Stimulated activated effector memory CD8-positive, alpha-beta T cell treated with anti-CD3 and anti-CD28 coated beads, Interleukin-12 subunit alpha, Interleukin-12 subunit beta, amount 100 ng/mL, for 72 hours (primary cell): Measurements from ENCODE around the gene CNPY2.

Source experiments
- ATAC-seq: fragments of 150-1000 bp; cut with Tn5 transposase; 2 replicates; pipeline ENCODE4 v1.10.0; 2021
- DNase-seq, 2 donors: peaks; one replicate each; pipeline ENCODE4 v3.0.0; 2021 to 2022; ENCODE audit warnings: low spot score in 2 of 2
- H3K27ac Mint-ChIP-seq: one replicate; pipeline ENCODE4 v1.8.0; 2022; ENCODE audit warnings: mild to moderate bottlenecking, mixed read lengths
- H3K36me3 Mint-ChIP-seq: one replicate; pipeline ENCODE4 v1.8.0; 2022; ENCODE audit warnings: mild to moderate bottlenecking, mixed read lengths
- H3K4me1 Mint-ChIP-seq: one replicate; pipeline ENCODE4 v1.8.0; 2022; ENCODE audit warnings: mixed read lengths
- H3K4me3 Mint-ChIP-seq: one replicate; pipeline ENCODE4 v1.8.0; 2022; ENCODE audit warnings: mild to moderate bottlenecking, mixed read lengths
- H3K9me3 Mint-ChIP-seq: one replicate; pipeline ENCODE4 v1.8.0; 2022; ENCODE audit warnings: mixed read lengths

The CNPY2 gene

GRCh38 chr12:56317675-56318074 is 1.9 kb upstream of the CNPY2 start:
- Mint-ChIP-seq H3K4me1 (peaks cover 17% of the 10 kb centered on the region), H3K9me3 (no peaks in the 10 kb centered on the region), H3K36me3 (peaks cover 59% of the 10 kb centered on the region), H3K27ac (no peak overlapping the region), H3K4me3 (no peak overlapping the region)
- ATAC-seq = no peak
- no peak for DNase-seq

DNA sequence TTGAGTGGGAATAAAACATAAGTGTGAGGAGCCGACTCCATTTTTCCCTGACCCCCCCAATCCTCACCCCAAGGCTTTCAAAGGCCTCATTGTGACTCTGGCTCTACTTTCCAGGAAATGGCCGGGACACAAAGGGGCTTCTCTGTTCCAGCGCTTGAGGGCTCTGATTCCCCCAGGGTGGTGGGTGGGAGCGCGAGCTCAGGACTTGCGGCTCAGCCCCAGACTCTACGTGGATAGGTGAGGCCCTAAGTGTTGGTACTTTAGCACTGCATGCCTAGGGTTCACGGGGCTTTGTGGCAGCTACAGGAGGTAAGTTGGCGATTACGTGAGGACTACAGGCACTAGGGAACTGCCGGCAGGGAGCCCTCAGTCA is 553 bp downstream of the CNPY2 start:
- H3K36me3 Mint-ChIP-seq = peaks cover 58% of the 10 kb centered on the region
- ATAC-seq = peak; percentile 0

GRCh38 chr12:56311003-56311402 is 4.8 kb downstream of the CNPY2 start:
- ATAC-seq = no peak
- no peaks in the 10 kb centered on the region for H3K9me3 Mint-ChIP-seq
- DNase-seq = no peak
- H3K4me1 Mint-ChIP-seq = peaks cover 16% of the 10 kb centered on the region
- peaks cover 98% of the 10 kb centered on the region for H3K36me3 Mint-ChIP-seq
- H3K27ac Mint-ChIP-seq = peak overlapping the region; percentile 80
- no peak overlapping the region for H3K4me3 Mint-ChIP-seq

More for the DNA sequence above, 553 bp downstream of the CNPY2 start:
- Mint-ChIP-seq H3K27ac (peak overlapping the region; percentile 99), H3K9me3 (no peaks in the 10 kb centered on the region), H3K4me1 (peaks cover 17% of the 10 kb centered on the region), H3K4me3 (peak overlapping the region; percentile 98)
- DNase-seq = no peak

DNA sequence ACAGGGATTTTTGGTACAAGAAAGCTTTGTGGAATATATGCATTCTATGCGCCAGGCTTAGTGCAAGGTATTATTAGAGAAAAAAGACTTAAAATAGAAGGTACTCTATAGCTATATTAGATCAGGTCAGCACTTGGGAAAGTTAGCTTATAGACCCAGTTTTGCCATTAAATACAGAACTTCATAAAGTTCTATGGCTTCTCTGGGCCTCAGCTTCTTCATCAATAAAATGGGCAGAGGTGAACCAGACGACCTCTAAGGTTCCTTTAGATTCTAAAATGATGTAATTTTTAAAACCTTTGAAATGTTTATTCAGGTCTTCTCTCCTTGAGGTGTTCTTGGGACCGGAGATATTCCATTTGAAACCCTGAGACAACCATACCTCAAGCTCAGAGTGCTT is 7.1 kb downstream of the CNPY2 start:
- no peaks in the 10 kb centered on the region for H3K9me3 Mint-ChIP-seq
- ATAC-seq (no peak), DNase-seq (no peak)
- H3K36me3 Mint-ChIP-seq = peaks cover 97% of the 10 kb centered on the region
- no peak overlapping the region for H3K27ac Mint-ChIP-seq
- no peak overlapping the region for H3K4me3 Mint-ChIP-seq
- no peaks in the 10 kb centered on the region for H3K4me1 Mint-ChIP-seq

DNA sequence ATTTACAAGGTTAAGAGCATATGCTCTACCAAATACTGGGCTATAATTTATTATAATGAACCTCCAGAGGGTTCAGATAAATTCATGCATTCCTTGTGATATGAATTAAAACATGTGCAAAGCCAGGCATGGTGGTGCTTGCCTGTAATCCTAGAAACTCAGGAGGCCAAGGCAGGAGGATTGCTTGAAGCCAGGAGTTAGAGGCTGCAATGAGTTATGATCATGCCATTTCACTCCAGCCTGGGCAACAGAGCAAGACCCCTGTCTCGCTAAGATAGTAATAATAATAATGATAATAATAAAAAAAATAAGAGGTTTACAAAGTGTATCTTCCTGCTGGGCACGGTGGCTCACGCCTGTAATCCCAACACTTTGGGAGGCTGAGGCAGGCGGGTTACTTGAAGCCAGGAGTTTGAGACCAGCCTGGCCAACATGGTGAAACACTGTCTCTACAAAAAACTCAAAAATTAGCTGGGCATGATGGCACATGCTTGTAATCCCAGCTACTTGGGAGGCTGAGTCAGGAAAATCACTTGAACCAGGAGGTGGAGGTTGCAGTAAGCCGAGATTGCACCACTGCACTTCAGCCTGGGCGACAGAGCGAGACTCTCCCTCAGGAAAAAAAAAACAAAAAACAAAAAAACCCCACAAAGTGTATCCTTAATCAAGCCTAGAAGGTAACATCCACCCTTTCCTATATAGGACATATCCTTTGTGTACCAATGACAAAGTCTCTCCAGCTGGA is 8.4 kb downstream of the CNPY2 start:
- ATAC-seq (no peak), DNase-seq (no peak)
- H3K4me1 Mint-ChIP-seq = peaks cover under 1% of the 10 kb centered on the region
- H3K27ac Mint-ChIP-seq = no peak overlapping the region
- no peak overlapping the region for H3K4me3 Mint-ChIP-seq
- H3K36me3 Mint-ChIP-seq = peaks cover 95% of the 10 kb centered on the region
- no peaks in the 10 kb centered on the region for H3K9me3 Mint-ChIP-seq

- DNase-seq = no peak
- Mint-ChIP-seq H3K4me1 (peaks cover 20% of the 10 kb centered on the region), H3K36me3 (peaks cover 79% of the 10 kb centered on the region), H3K27ac (peak overlapping the region; percentile 16), H3K4me3 (no peak overlapping the region), H3K9me3 (no peaks in the 10 kb centered on the region)
- ATAC-seq = no peak
Observed at GRCh38 chr12:56304872-56305590, 10.8 kb downstream of the CNPY2 start.

- no peaks in the 10 kb centered on the region for H3K9me3 Mint-ChIP-seq
- no peak overlapping the region for H3K27ac Mint-ChIP-seq
- DNase-seq (no peak), ATAC-seq (no peak)
- peaks cover 77% of the 10 kb centered on the region for H3K36me3 Mint-ChIP-seq
- H3K4me3 Mint-ChIP-seq = no peak overlapping the region
- H3K4me1 Mint-ChIP-seq = peaks cover 25% of the 10 kb centered on the region
Observed at GRCh38 chr12:56304276-56304675, 11.5 kb downstream of the CNPY2 start.

- peak overlapping the region; percentile 95 for H3K4me3 Mint-ChIP-seq
- DNase-seq (no peak), ATAC-seq (no peak)
- H3K36me3 Mint-ChIP-seq = peaks cover 77% of the 10 kb centered on the region
- peak overlapping the region; percentile 93 for H3K27ac Mint-ChIP-seq
- H3K4me1 Mint-ChIP-seq = peaks cover 55% of the 10 kb centered on the region
- H3K9me3 Mint-ChIP-seq = no peaks in the 10 kb centered on the region
Observed at GRCh38 chr12:56300644-56301464, 14.9 kb downstream of the CNPY2 start.

DNA sequence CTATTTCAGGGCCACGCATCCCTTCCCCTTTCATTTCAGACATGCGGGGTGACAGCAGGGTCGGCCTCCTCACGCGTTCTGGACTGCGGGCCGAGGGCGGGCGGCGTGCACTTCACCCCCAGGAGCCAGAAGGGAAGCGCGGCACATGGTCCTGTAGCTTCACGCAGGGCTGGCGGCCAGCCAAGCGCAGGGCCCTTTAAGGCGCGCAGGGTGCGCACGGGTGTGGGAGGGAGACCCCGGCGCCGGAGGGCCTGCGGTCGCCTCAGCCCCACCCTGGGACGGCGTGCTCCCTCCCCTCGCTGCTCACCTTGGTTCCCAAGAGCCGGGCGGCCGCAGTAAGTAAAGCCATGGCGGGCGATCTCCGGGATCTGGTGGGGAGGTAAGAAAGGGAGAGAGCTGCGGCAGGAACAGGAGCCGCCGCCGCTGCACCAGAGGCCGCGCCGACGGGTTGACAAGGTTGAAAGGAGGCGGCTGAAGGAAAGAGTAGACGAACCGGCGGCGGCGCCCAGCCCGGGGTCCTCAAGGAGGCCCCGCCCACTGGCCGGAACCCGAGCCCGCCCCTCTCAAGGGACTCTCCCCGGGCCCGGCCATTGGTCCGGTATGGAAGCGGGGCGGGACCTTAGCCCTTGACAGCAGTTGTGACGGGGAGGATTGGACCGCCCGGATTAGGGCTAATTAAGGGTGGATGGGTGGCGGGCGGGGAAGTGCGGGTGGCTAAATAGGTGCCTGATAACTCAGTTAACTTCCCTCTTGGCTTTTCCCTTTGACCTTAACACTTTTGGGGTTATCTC is 15.7 kb downstream of the CNPY2 start, which contains the start of gene CS:
Gene CS, minus strand, starts transcription at position 478 of the 791 bp plus-strand sequence. Its CDS starts 129 bp downstream, at position 349.
- Mint-ChIP-seq H3K4me3 (peak within 1 kb of the TSS; percentile 95), H3K4me1 (peaks cover 55% of the 10 kb centered on the region), H3K9me3 (no peaks in the 10 kb centered on the region), H3K27ac (peak within 1 kb of the TSS; percentile 93), H3K36me3 (peaks cover 77% of the 10 kb centered on the region)
- DNase-seq (peak; percentile 90 to 98), ATAC-seq (peak; percentile 97)

- H3K27ac Mint-ChIP-seq = peak overlapping the region; percentile 93
- H3K4me1 Mint-ChIP-seq = peaks cover 55% of the 10 kb centered on the region
- H3K4me3 Mint-ChIP-seq = peak overlapping the region; percentile 95
- peaks cover 77% of the 10 kb centered on the region for H3K36me3 Mint-ChIP-seq
- no peak for DNase-seq
- ATAC-seq = peak; percentile 4
- H3K9me3 Mint-ChIP-seq = no peaks in the 10 kb centered on the region
Observed at GRCh38 chr12:56299308-56299852, 16.4 kb downstream of the CNPY2 start.

- no peak for ATAC-seq
- Mint-ChIP-seq H3K27ac (peak overlapping the region; percentile 93), H3K4me3 (peak overlapping the region; percentile 95), H3K4me1 (peaks cover 55% of the 10 kb centered on the region), H3K9me3 (no peaks in the 10 kb centered on the region), H3K36me3 (peaks cover 77% of the 10 kb centered on the region)
- DNase-seq = no peak
Observed at GRCh38 chr12:56298828-56299227, 17.0 kb downstream of the CNPY2 start.

GRCh38 chr12:56297400-56297799 is 18.4 kb downstream of the CNPY2 start:
- peak overlapping the region; percentile 26 for H3K27ac Mint-ChIP-seq
- ATAC-seq = no peak
- peaks cover 54% of the 10 kb centered on the region for H3K4me1 Mint-ChIP-seq
- DNase-seq = no peak
- H3K36me3 Mint-ChIP-seq = peaks cover 80% of the 10 kb centered on the region
- H3K4me3 Mint-ChIP-seq = peak overlapping the region; percentile 95
- H3K9me3 Mint-ChIP-seq = no peaks in the 10 kb centered on the region

- H3K27ac Mint-ChIP-seq = peak overlapping the region; percentile 50
- H3K4me3 Mint-ChIP-seq = no peak overlapping the region
- peaks cover 50% of the 10 kb centered on the region for H3K4me1 Mint-ChIP-seq
- ATAC-seq (no peak), DNase-seq (no peak)
- H3K9me3 Mint-ChIP-seq = no peaks in the 10 kb centered on the region
- peaks cover 88% of the 10 kb centered on the region for H3K36me3 Mint-ChIP-seq
Observed at GRCh38 chr12:56296295-56296694, 19.5 kb downstream of the CNPY2 start.

DNA sequence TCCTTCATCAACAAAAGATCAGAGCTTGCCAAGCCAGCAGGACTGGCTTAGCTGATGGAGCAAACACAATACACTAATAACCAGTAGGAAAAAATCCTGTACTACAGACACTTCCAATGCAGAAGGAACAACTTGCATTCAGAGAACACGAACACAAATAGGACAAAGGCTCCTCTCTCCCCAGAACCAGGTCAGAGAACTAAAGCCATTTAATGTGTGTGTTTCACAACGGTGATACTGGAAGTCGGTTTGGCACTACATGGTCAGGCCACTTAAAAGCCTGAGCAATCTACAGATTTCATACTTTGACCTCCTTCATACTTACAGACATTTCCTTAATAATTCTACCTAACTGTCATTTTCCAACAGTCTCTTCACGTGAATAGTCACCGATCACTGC is 22.0 kb downstream of the CNPY2 start:
- no peaks in the 10 kb centered on the region for H3K9me3 Mint-ChIP-seq
- H3K4me1 Mint-ChIP-seq = peaks cover 34% of the 10 kb centered on the region
- no peak overlapping the region for H3K27ac Mint-ChIP-seq
- DNase-seq (no peak), ATAC-seq (no peak)
- H3K4me3 Mint-ChIP-seq = no peak overlapping the region
- H3K36me3 Mint-ChIP-seq = peaks cover 99% of the 10 kb centered on the region
